CD4-positive, alpha-beta T cell treated with Interleukin-15 for 4 hours (primary cell): Measurements from ENCODE around the gene KIRREL3.

Experiments used
- DNase-seq: peaks from one replicate; pipeline ENCODE4 v3.0.0-alpha.2; 2020; ENCODE audit warnings: low spot score

The KIRREL3 gene

DNA sequence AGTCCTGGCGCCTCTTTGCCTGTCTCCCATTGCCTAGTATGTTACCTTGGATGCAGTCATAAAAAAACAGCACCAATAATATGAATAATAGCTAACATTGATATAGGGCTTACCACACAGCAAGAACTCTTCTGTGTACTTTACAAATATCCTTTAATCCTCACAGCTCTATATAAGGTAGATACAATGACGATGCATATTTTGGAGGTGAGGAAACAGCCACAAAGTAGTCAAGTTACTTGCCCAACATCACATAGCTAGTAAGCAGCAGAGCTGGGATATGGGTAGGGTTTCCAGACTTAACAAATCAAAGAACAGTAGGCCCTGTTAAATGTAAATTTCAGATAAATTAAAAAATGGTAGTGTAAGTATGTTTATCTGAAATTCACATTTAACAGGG is 516.3 kb downstream of the KIRREL3 start:
- no peak for DNase-seq

DNA sequence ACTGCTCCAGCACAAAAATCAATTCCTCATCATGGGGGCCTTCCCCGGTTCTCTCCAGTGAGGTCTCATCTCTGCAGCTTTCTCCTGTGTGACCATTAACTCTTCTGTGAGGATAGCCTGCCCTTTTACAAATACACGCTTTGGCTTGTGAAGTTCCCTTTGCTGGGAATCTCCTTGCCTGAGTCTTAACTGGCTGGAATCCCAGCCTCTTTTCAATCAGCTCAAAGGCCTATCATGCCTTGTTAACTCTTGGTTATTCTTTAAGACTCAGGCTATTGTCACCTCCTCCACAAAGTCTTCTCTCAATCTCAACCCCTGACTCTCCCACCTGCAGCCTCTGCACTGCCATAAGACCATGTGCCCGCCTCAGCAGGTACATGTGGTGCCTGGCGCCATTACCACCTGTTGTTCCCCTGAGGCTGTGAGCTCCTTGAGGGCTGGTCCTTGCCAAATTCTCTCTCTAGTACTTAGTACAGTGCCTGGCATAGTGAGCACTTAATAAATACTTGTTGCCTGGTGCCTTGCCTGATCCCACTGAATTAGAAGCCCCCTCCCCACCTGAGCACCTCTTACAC is 516.9 kb downstream of the KIRREL3 start:
- DNase-seq: no peak

DNA sequence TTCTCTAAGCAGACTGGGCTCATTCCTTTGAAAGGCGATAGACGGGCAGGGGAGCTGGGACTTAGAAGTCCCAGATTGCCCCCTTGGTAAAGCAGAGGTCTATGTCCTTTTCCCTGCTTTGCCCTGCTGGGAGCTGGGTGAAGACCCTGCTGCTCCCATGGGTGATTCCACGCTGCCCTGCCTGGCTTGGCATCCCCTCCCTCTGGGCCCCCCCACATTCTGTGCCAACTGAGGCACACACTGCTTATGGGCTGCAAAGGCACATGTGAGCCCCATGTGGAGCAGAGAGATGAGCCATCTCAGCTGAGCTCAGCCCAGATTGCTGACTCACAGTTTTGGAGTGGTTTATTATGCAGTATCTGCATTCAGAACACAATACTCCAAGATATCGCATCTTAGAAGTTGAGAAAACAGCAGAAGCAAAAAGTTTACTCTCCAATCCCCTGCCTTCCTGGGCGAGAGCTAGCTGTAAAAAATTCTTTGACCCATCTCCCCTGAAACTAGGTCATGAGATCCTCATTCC is 517.9 kb downstream of the KIRREL3 start:
- no peak for DNase-seq

DNA sequence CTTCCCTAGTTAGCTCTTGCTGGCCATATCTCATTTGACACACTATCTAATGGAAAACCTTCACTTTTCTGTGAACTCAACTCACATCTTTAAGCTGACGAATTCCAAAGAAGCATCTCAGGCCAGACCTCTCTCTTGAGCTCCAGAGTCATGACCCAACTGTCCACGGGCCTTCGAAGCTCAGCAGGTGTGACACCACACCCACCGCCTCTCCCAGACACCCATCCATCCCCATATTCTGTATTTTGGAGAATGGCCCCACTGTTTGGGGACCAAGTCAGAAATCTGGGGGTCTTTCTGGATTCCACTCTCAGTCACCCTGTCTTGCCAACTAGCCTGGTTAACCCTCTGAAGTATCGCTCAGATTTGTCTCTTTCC is 519.3 kb downstream of the KIRREL3 start:
- DNase-seq: no peak

DNA sequence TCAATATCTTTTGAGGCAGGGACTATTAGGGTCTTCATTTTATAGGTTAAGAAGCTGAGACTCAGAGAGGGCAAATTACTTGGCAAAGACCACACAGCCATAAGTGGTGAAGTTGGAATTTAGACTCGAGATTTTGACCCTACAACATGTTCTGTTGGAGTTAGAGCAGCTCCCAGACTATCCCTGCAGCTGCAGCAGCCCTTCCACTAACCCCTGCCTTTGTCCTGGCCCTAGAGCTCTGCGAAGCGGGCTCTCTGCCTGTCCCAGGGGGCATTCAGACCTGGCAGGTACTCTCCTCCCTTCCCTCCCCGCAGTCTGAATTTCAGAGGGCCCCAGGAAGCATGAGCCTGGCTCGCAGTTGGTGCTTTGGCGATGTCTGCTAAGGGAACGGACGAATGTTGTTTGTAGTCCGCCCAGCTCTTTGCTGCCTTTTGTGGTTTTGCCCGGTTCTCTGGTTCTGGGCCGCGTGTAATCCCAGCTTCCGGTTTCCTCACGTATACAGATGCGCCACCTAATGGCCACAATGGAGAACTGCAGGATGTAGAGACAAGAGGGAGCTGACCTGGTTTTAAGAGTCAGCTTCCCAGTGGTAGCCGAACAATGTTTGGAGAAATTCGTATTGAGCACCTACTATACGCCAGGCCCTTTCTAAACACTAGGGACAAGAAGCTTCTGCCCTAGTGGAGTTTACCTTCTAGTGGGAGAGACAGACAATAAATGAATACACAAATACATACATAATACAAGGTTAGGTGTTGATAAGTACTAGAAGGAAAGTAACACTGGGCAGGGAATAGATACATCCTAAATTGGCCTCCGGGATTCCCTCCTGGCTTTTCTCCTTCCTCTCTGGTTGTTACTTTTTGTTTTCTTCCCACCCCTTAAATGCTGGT is 519.9 kb downstream of the KIRREL3 start:
- peak; percentile 76 for DNase-seq

DNA sequence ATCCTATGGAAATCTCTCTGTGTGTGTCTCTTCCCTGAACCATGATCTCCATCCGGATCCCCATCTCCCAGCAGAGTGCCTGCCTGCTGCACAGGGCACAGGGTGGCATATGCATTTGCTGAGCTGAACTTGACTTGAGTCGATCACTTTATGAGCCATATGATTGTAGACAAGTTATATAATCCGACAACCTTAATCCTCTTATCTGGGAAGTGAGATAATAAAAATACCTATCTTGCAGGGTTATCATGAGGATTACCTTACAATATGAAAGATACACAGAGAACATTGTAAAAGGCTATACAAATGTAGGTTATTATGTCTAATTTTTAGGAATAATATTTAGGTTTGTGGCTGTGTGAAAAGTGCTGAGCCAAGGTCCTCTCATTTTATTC is 520.6 kb downstream of the KIRREL3 start:
- DNase-seq: no peak

DNA sequence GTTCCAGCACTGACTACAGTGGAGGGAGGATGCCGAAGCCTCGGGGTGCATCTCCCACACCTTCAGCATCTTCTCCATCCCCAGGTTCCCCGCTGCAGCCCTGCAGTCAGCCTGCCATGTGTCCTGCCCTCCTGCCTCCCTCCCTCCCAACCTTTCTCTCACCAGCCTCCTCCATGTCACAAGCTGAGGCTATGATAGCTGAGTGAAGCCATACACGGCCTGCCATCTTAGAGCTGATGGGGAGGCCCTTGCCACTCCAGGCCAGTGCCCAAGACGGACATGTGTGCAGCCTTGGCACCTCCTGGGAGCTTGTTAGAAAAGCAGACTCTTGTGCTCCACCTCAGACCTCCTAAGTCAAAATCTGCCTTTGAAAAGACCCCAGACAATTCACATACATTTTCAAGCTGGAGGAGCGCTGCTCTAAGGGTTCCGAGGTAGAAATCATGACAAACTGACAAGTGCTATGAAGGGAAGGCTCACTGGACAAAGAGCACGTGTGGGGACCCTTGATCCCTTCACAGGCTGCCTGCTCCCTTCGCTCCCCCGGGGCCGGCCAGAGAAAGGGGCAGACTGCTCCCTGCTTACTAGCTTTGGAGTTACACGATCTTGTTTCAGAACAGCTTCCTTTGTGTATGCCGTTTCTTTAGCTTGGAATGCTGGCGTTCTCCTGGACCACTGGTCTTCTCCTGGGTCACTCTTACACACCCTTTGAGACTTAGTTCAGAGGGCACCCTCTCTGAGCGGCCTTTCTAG is 521.2 kb downstream of the KIRREL3 start:
- DNase-seq: no peak

DNA sequence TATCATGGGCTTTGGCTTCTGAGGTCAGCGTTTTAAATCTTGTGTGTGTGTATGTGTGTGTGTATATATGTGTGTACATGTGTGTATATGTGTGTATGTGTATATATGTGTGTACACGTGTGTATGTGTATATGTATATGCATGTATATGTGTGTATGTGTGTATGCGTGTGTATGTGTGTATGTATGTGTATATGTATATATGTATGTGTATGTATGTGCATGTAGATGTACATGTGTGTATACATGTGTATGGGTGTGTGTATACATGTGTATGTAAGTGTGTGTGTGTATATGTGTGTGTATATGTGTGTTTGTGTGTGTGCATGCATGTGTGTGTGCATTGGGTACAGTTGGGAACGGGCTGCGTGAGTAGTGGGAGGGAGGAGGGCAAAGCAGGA is 522.1 kb downstream of the KIRREL3 start:
- no peak for DNase-seq

DNA sequence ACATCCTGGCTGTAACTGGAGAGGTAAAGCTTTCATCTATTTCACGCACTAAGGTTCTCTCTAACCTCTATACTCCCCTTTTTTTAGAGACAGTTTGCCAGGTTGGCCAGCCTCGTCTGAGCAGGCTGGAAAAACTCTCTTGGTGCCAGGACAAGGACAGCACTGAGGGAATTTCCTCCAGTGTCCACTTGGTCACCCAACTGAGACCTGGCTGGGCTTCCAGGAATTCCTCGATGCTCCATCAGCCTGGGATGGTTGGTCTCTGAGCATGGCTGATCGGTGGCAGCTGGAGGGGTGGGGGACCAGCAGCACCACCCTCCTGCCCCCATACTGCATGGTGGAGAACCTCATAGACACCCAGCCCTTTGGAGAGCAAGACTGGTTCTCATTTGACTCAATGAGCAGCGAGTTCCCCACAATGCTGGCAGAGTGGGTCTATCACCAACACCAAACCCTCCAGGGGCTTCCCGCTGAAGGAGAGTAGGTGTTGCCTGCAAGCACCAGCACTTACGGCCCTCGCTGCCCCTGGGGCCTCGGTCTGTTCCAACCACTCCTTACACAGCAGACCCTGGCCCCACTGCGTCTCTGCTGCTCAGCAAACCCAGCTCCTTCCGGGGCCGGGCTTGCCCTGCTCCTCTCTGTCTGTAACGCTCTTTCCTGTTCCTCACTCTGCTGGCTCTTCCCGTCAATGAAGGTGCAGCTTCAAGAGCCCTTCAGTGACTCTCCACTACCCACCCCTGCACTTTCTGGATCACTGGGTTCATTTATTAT is 522.9 kb downstream of the KIRREL3 start:
- DNase-seq: no peak

DNA sequence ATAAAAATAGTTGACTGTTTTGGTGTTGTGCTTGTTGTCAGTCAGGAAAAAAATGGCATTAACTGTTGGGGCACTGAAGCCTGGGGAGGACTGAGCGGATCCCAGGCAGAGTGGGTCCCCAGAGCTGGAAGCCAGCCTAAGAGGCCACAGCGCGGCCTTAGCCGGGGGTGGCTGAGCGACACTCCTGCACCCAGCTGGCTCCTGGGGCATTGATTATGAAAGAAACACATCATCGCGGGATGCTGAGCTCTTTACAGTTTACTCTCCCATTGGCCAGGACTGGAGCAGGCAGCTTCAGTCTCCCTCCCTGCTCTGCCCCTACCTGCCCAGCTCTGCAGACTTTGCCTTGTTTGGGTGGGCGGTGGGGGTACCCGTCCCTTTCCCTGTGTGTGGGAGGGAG is 523.6 kb downstream of the KIRREL3 start:
- no peak for DNase-seq

DNA sequence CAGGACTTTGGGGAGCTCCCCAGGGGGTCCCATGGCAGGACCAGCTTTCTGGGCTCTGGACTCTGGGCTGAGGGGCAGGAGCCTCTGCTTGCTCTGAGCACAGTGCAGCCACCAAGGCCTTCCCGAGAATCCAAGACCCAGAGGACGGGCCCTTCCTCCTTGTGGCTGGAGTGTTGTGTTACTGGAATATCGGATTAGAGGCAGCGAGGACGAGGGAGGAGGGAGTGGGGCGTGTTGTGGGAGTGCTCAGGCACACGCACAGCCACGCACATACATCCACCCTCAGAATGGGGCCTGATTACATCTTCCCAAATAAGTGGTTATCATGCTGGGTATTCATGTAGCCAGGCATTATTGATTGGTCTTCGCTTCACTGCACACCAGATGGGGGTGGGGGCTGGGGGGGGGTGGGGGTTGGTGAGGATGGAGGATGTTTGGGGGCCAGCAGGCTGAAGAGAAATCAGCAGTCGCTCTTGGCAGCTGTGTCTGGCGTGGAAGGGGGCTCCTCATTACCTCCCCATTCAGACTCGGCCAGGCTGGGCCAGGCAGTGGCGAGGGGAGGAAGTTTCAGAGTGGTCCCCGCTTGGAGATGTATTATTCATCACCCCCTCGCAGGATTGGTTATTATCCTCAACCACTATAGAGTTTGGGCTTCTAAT is 524.2 kb downstream of the KIRREL3 start:
- no peak for DNase-seq

DNA sequence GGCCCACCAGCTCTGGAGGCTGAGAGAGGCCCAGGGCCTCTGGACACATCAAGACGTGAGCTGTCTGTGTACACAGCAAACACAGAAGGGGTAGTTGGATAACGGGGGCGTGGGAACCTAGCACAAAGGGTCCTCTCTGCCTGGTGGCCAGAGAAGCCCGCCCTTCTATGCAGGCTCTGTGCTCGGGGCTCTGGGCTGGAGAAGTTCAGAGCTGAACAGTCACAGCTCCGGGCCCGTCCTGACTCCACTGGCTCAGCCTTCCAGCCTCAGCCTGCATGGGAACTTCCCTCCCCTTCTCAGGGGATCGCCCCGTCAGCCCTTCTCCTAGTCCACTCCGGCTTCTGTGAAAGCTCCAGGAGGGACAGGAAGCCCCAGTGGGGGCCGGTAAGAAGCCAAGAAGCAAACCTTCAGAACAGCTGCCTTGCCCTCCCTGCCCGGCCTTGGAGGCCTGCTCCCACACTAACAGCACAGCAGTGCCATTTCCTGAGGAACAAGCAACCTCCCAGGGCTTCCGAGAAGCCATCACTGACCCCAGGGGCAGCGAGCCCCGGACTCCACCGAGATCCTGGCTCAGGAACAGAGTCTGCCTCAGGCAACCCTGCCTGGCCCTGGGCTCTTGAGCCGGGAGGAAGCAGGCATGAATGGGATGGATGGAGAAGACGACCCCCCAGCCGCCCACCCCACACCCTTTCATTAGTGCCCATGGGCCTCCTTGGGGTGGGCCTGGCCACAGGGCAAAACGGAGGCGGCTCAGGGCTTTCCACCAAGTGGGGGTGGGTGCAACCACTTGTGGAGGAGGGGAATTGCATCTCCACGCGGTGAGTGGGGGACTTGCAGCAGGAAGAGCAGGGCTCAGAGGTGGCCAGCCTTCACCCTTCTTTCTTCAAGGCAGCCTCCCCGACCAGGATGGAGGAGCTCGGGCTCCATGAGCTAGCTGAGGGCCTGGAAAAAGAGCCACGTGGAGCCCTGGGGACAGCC is 525.3 kb downstream of the KIRREL3 start:
- no peak for DNase-seq

DNA sequence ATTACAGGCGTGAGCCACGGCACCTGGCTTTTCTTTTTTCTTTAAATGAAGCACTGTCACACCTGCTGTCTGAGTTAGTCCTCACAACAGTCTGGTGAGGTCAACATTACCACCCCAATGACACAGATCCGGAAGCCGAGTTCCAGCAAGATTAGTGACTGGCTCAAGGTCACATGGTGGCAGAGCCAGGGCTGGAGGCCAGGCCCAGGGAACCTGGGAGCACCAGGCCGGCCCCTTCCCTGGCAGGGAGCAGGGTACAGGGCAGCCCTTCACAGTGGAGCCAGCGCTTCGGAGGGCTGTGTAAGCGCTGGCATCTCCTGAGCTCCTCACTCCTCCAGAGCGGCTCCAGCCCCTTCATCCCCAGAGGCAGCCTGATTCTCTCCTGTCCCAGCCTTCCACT is 526.4 kb downstream of the KIRREL3 start:
- no peak for DNase-seq

DNA sequence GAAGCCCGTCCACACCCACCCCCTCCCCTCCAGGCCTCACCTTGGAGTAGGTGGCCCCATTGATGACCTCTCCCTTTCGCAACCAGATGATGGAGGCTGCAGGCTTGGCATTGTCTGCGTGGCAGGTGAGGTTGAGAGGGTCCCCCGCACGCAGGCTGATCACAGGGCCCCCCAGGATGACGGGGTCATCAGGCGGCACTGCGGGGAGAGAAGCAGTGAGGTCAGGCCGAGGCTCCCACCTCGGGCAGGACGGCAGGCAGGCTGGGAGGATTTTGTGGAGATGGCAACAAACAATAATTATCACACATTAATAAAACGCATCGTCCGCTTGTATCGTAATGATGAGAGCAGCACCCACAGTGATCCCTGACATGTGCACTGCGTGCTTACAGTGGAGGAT is 527.3 kb downstream of the KIRREL3 start:
- no peak for DNase-seq

DNA sequence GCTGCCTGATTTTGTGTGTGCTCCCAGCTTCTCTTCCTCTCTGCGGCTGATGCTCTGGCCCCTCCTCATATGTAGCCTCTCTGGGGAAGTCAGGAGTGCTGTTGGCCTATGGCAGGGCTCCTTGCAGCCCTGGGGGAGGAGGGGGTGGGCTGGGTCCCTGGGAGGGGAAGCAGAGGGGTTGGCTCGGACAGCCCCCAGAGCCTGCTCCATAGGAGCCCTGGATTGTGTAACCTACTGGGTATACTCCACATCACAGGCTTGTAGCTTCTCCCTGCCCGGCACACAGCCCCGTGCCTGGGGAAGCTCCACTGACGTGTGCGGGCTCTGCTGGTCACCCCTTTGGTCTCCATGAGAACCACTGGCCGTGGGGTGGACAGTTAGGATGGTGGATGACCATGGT is 531.3 kb downstream of the KIRREL3 start:
- no peak for DNase-seq

DNA sequence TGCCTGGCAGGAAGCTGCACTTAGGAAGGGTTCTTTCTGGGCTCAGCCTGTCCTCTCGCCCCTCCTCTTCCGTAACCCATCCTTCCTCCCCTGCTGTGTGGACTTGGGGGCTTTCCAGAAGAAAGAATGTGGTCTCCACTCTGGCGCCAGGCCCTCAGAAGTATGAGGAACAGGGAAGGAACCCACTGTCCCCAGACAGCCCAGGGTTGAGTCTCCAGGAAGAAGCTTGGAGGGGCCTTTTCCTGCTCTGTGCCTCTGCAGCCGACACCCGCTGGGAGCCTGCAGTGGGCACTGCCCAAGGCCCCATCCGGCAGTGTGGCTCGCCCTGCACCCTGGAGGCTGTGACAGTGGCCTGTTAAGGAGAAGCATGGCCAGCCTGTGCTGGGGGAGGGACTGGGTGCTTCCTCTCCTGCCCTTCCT is 532.5 kb downstream of the KIRREL3 start:
- no peak for DNase-seq

DNA sequence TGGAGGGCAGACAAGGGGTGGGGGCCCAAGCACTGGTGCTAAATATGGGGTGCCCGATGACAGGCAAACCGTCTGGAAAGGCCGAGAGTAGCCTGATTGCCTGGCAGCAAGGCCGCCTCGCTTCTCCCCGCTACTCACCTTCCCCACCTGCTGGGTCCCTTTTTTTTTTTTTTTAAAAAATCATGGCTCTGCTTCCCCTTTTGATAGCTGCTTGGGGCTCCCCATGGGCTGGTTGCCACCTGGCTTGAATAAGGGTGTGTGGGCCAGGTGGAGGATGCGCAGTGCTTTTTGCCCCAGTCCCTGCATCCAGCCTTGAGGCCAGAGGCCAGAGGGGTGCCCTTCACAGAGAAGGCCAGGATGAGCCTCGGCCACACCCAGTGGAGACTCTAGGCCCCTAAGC is 533.1 kb downstream of the KIRREL3 start:
- no peak for DNase-seq

DNA sequence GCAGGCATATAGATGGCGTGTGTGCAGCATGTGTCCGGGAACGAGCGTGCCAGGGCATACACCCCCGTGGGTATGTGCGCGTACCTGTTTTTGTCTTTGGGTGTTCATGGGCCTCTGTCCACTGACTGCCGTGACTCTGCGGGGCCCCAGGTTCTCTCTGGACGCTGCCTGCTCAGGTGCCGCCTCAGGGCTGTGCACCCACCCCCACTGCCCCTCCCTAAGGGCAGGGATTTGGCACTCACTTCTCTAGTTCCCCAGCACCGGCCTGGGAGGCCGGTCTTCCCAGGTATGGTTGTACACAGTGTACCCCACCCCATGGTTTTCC is 533.6 kb downstream of the KIRREL3 start:
- no peak for DNase-seq

DNA sequence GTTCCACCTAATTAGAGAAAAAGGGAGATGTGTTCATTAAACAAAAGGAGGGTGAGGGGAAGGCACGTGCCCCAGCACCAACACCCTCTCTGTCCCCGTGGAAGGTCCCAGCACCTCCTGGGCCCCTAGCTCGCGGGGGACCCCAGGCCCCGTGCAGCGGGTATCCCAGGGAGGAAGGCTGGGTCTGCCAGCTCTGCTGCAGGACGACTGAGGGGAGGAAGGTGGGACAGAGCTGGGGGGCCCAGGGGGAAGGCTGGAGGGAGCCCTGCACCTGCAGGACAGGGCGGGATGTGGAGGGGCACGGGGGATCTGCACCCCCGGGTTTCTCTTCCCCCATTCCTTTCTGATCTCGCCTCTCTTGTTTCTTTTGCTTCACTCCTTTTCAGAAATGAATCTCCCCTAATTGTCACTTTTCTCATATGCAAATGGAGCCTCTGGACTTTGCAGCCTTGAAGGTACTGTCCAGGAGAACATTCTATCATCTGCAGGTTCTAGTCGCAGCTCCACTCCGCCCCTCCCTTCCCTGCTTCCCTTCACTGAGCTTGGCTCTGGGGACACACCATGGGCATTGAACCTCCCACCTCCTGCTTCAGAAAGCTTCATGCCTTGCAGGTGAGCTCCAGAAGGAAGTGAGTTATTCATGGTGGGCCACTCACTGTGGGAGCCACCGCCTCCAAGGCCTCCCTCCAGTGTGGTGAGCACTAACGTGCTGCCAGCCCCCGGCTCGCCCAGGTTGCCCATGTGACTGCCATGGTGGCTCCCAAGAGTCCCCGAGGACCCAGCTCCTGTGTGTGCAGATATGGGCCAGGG is 534.1 kb downstream of the KIRREL3 start:
- no peak for DNase-seq
